ENCODE data around the gene ACVRL1. TPM values are rescaled to one million over a fixed set of nuclear protein-coding genes. Genes with fewer than 3 reads are reported as not detected.

ACVRL1 gene
- total RNA-seq, 3 donors from 2014 or later: 0.08 to 0.29 TPM; not detected in 1

- H3K4me1 Mint-ChIP-seq (ENCODE audit: low read depth): peaks cover 3% of the 10 kb centered on the region
- no peak for ATAC-seq
- H3K27me3 Mint-ChIP-seq (ENCODE audit: low read depth): peaks cover 6% of the 10 kb centered on the region
- H3K36me3 Mint-ChIP-seq (ENCODE audit: insufficient read depth): no peaks in the 10 kb centered on the region
- no peak for DNase-seq
- H3K4me3 Mint-ChIP-seq: no peak overlapping the region
- H3K9me3 Mint-ChIP-seq: peaks cover 8% of the 10 kb centered on the region
Measured at GRCh38 chr12:51943346-51943745, 36.0 kb downstream of the ACVRL1 start.

GRCh38 chr12:51944608-51945233 lies 37.4 kb downstream of the ACVRL1 start:
- ATAC-seq (no peak), DNase-seq (no peak)
- peaks cover 8% of the 10 kb centered on the region for H3K9me3 Mint-ChIP-seq
- H3K4me1 Mint-ChIP-seq (ENCODE audit: low read depth): peaks cover 3% of the 10 kb centered on the region
- no peaks in the 10 kb centered on the region for H3K36me3 Mint-ChIP-seq (ENCODE audit: insufficient read depth)
- peaks cover 10% of the 10 kb centered on the region for H3K27me3 Mint-ChIP-seq (ENCODE audit: low read depth)
- H3K4me3 Mint-ChIP-seq: no peak overlapping the region

- Mint-ChIP-seq H3K27me3 (ENCODE audit: low read depth) (peaks cover 9% of the 10 kb centered on the region), H3K4me3 (no peak overlapping the region), H3K4me1 (ENCODE audit: low read depth) (peaks cover 7% of the 10 kb centered on the region), H3K36me3 (ENCODE audit: insufficient read depth) (no peaks in the 10 kb centered on the region), H3K9me3 (peaks cover 8% of the 10 kb centered on the region)
- DNase-seq: no peak
- no peak for ATAC-seq
Measured at GRCh38 chr12:51947246-51947996, 40.1 kb downstream of the ACVRL1 start.

- Mint-ChIP-seq H3K27me3 (ENCODE audit: low read depth) (peaks cover 9% of the 10 kb centered on the region), H3K4me3 (no peak overlapping the region), H3K9me3 (peaks cover 8% of the 10 kb centered on the region), H3K4me1 (ENCODE audit: low read depth) (peaks cover 12% of the 10 kb centered on the region), H3K36me3 (ENCODE audit: insufficient read depth) (no peaks in the 10 kb centered on the region)
- no peak for ATAC-seq
- DNase-seq: no peak
Measured at GRCh38 chr12:51948066-51948465, 40.8 kb downstream of the ACVRL1 start.

GRCh38 chr12:51949342-51950030 lies 42.2 kb downstream of the ACVRL1 start:
- Mint-ChIP-seq H3K36me3 (ENCODE audit: insufficient read depth) (no peaks in the 10 kb centered on the region), H3K4me1 (ENCODE audit: low read depth) (peaks cover 26% of the 10 kb centered on the region), H3K4me3 (peak overlapping the region; percentile 4), H3K27me3 (ENCODE audit: low read depth) (peaks cover 9% of the 10 kb centered on the region), H3K9me3 (peaks cover 3% of the 10 kb centered on the region)
- ATAC-seq (no peak), DNase-seq (no peak)

- peaks cover 35% of the 10 kb centered on the region for H3K4me1 Mint-ChIP-seq (ENCODE audit: low read depth)
- H3K4me3 Mint-ChIP-seq: peak overlapping the region; percentile 94
- H3K27me3 Mint-ChIP-seq (ENCODE audit: low read depth): peaks cover 9% of the 10 kb centered on the region
- no peaks in the 10 kb centered on the region for H3K36me3 Mint-ChIP-seq (ENCODE audit: insufficient read depth)
- ATAC-seq (peak; percentile 42 to 49), DNase-seq (no peak)
- no peaks in the 10 kb centered on the region for H3K9me3 Mint-ChIP-seq
Measured at GRCh38 chr12:51950682-51951198, 43.4 kb downstream of the ACVRL1 start.

GRCh38 chr12:51951199-51951842 lies 44.0 kb downstream of the ACVRL1 start, which contains the start of gene ACVR1B:
ACVR1B (plus strand) TSS chr12:51951699; CDS start chr12:51951744, 45 bp downstream.
- Mint-ChIP-seq H3K9me3 (no peaks in the 10 kb centered on the region), H3K4me1 (ENCODE audit: low read depth) (peaks cover 39% of the 10 kb centered on the region), H3K36me3 (ENCODE audit: insufficient read depth) (no peaks in the 10 kb centered on the region), H3K27me3 (ENCODE audit: low read depth) (peaks cover 9% of the 10 kb centered on the region), H3K4me3 (peak within 1 kb of the TSS; percentile 94)
- DNase-seq (peak; percentile 90), ATAC-seq (peak; percentile 96 to 97)

GRCh38 chr12:51951843-51952722 lies 44.8 kb downstream of the ACVRL1 start:
- Mint-ChIP-seq H3K4me1 (ENCODE audit: low read depth) (peaks cover 39% of the 10 kb centered on the region), H3K9me3 (no peaks in the 10 kb centered on the region), H3K36me3 (ENCODE audit: insufficient read depth) (no peaks in the 10 kb centered on the region), H3K27me3 (ENCODE audit: low read depth) (peaks cover 9% of the 10 kb centered on the region), H3K4me3 (peak overlapping the region; percentile 78)
- ATAC-seq: peak; percentile 10 to 12
- DNase-seq: peak; percentile 9

GRCh38 chr12:51953089-51953488 lies 45.8 kb downstream of the ACVRL1 start:
- DNase-seq (no peak), ATAC-seq (no peak)
- Mint-ChIP-seq H3K36me3 (ENCODE audit: insufficient read depth) (peaks cover under 1% of the 10 kb centered on the region), H3K4me3 (peak overlapping the region; percentile 78), H3K27me3 (ENCODE audit: low read depth) (peaks cover 6% of the 10 kb centered on the region), H3K9me3 (no peaks in the 10 kb centered on the region), H3K4me1 (ENCODE audit: low read depth) (peaks cover 44% of the 10 kb centered on the region)

- Mint-ChIP-seq H3K27me3 (ENCODE audit: low read depth) (peaks cover 5% of the 10 kb centered on the region), H3K36me3 (ENCODE audit: insufficient read depth) (peaks cover 2% of the 10 kb centered on the region), H3K4me1 (ENCODE audit: low read depth) (peaks cover 44% of the 10 kb centered on the region), H3K4me3 (no peak overlapping the region), H3K9me3 (no peaks in the 10 kb centered on the region)
- DNase-seq: no peak
- no peak for ATAC-seq
Measured at GRCh38 chr12:51953864-51954263, 46.6 kb downstream of the ACVRL1 start.

- H3K4me1 Mint-ChIP-seq (ENCODE audit: low read depth): peaks cover 50% of the 10 kb centered on the region
- ATAC-seq: no peak
Measured at GRCh38 chr12:51954561-51955361, 47.5 kb downstream of the ACVRL1 start.

GRCh38 chr12:51955702-51956101 lies 48.4 kb downstream of the ACVRL1 start:
- ATAC-seq (no peak), DNase-seq (no peak)
- H3K9me3 Mint-ChIP-seq: no peaks in the 10 kb centered on the region
- H3K4me3 Mint-ChIP-seq: no peak overlapping the region
- no peaks in the 10 kb centered on the region for H3K27me3 Mint-ChIP-seq (ENCODE audit: low read depth)
- H3K36me3 Mint-ChIP-seq (ENCODE audit: insufficient read depth): peaks cover 8% of the 10 kb centered on the region
- H3K4me1 Mint-ChIP-seq (ENCODE audit: low read depth): peaks cover 53% of the 10 kb centered on the region

More at GRCh38 chr12:51954561-51955361, 47.5 kb downstream of the ACVRL1 start:
- no peak for DNase-seq
- H3K9me3 Mint-ChIP-seq: no peaks in the 10 kb centered on the region
- no peak overlapping the region for H3K4me3 Mint-ChIP-seq
- peaks cover 6% of the 10 kb centered on the region for H3K36me3 Mint-ChIP-seq (ENCODE audit: insufficient read depth)
- peaks cover 1% of the 10 kb centered on the region for H3K27me3 Mint-ChIP-seq (ENCODE audit: low read depth)

- H3K4me3 Mint-ChIP-seq: no peak overlapping the region
- no peak for ATAC-seq
- no peaks in the 10 kb centered on the region for H3K9me3 Mint-ChIP-seq
- no peak for DNase-seq
- peaks cover 53% of the 10 kb centered on the region for H3K4me1 Mint-ChIP-seq (ENCODE audit: low read depth)
- no peaks in the 10 kb centered on the region for H3K27me3 Mint-ChIP-seq (ENCODE audit: low read depth)
- H3K36me3 Mint-ChIP-seq (ENCODE audit: insufficient read depth): peaks cover 8% of the 10 kb centered on the region
Measured at GRCh38 chr12:51958542-51958941, 51.2 kb downstream of the ACVRL1 start.
